Measurements from ENCODE around the gene PDE4D.

GRCh38 chr5:59246882-59247281 lies 646.6 kb downstream of the PDE4D start:
- TF ChIP-seq CTCF (IDR thresholded peaks at IDR 0.05 in 2 of 3, conservative IDR thresholded peaks at IDR 0.05 in 1 of 3; ENCODE audit: control insufficient read depth in 2 of 3, extremely low read depth in 1 of 3, insufficient read depth in 1 of 3, low read depth in 3 of 3, low read length in 3 of 3) (no peak), SRF (IDR thresholded peaks at IDR 0.05; ENCODE audit: low read depth in 2 of 2, low read length in 2 of 2) (no peak), ZNF687 (IDR thresholded peaks at IDR 0.05) (no peak), POLR2AphosphoS5 (IDR thresholded peaks at IDR 0.05; ENCODE audit: low read length) (no peak), TAF1 (IDR thresholded peaks at IDR 0.05; ENCODE audit: borderline replicate concordance, low read depth, low read length) (no peak), SMC3 (IDR thresholded peaks at IDR 0.05; ENCODE audit: borderline replicate concordance, low read length) (no peak), MXI1 (IDR thresholded peaks at IDR 0.05; ENCODE audit: low read depth, low read length) (no peak)

Measured in GM12878 (cell line).